HL-60 (cell line): Measurements from ENCODE around the gene PTPN9.
"Not testable (repeated sequence)": the region's sequence is repeated elsewhere in the genome, so short reads cannot be mapped to it uniquely, and the experiment has no call there.

Source experiments
- DNase-seq, 2 experiments: peaks; one replicate each; pipeline ENCODE4 v3.0.0-alpha.2; 2010 to 2020; ENCODE audit warnings: low read depth in 1 of 2, low spot score in 1 of 2
- H3K27ac ChIP-seq: fragments of 250-450 bp; sonication (Bioruptor Pico); replicated peaks from 2 replicates; pipeline ENCODE4 v1.5.1; 2020; ENCODE audit warnings: mild to moderate bottlenecking, moderate library complexity
- H3K27me3 ChIP-seq: fragments of 250-450 bp; sonication (Bioruptor Pico); 2 replicates; pipeline ENCODE4 v1.5.1; 2021; ENCODE audit warnings: mild to moderate bottlenecking, moderate library complexity; ENCODE audit not compliant: insufficient read depth, poor library complexity, severe bottlenecking
- H3K4me3 ChIP-seq: replicated peaks from 2 replicates; pipeline ENCODE4 v1.5.1; 2011; ENCODE audit warnings: mild to moderate bottlenecking, control low read depth, low read length; ENCODE audit not compliant: insufficient read depth
- GABPA ChIP-seq: IDR thresholded peaks from 2 replicates; pipeline ENCODE4 v1.6.1; 2012; ENCODE audit warnings: low read depth
- POLR2AphosphoS5 ChIP-seq: IDR thresholded peaks from 2 replicates; pipeline ENCODE4 v1.6.1; 2012; ENCODE audit warnings: low read depth
- SPI1 ChIP-seq: IDR thresholded peaks from 2 replicates; pipeline ENCODE4 v1.6.1; 2012; ENCODE audit warnings: low read depth, mild to moderate bottlenecking, borderline replicate concordance
- TF ChIP-seq, protein P1 (sequence below): IDR thresholded peaks from one replicate; pipeline ENCODE4 v1.5.1; 2011; ENCODE audit warnings: low read length, control low read depth, inconsistent platforms; ENCODE audit not compliant: insufficient read depth
- TF ChIP-seq, protein P2 (sequence below): IDR thresholded peaks from 2 replicates; pipeline ENCODE4 v1.6.1; 2012; ENCODE audit warnings: low read depth; ENCODE audit not compliant: insufficient replicate concordance

The PTPN9 gene

DNA sequence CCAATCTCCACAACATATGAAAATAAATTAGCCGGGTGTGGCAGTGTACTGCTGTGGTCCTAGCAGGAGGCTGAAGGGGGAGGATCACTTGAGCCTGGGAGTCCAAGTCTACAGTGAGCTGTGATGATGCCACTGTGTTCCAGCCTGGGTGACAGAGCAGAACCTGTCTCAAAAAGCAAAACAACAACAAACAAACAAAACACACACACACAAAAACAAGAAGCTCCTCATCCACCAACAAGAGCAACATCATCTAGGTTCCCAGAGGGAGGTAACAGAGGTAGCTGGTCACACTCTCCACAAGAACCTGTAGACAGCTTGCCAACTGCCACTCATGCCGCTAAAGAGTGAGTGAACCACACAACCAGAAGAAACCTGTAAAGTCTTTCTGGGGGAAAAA lies 34.8 kb downstream of the PTPN9 start:
- H3K27me3 ChIP-seq, result no peaks in the 10 kb centered on the region
- DNase-seq, result no peak
- no peak for TF ChIP-seq GABPA
- TF ChIP-seq, protein P1, sequence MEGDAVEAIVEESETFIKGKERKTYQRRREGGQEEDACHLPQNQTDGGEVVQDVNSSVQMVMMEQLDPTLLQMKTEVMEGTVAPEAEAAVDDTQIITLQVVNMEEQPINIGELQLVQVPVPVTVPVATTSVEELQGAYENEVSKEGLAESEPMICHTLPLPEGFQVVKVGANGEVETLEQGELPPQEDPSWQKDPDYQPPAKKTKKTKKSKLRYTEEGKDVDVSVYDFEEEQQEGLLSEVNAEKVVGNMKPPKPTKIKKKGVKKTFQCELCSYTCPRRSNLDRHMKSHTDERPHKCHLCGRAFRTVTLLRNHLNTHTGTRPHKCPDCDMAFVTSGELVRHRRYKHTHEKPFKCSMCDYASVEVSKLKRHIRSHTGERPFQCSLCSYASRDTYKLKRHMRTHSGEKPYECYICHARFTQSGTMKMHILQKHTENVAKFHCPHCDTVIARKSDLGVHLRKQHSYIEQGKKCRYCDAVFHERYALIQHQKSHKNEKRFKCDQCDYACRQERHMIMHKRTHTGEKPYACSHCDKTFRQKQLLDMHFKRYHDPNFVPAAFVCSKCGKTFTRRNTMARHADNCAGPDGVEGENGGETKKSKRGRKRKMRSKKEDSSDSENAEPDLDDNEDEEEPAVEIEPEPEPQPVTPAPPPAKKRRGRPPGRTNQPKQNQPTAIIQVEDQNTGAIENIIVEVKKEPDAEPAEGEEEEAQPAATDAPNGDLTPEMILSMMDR, result no peak
- TF ChIP-seq SPI1, result no peak
- TF ChIP-seq, protein P2, sequence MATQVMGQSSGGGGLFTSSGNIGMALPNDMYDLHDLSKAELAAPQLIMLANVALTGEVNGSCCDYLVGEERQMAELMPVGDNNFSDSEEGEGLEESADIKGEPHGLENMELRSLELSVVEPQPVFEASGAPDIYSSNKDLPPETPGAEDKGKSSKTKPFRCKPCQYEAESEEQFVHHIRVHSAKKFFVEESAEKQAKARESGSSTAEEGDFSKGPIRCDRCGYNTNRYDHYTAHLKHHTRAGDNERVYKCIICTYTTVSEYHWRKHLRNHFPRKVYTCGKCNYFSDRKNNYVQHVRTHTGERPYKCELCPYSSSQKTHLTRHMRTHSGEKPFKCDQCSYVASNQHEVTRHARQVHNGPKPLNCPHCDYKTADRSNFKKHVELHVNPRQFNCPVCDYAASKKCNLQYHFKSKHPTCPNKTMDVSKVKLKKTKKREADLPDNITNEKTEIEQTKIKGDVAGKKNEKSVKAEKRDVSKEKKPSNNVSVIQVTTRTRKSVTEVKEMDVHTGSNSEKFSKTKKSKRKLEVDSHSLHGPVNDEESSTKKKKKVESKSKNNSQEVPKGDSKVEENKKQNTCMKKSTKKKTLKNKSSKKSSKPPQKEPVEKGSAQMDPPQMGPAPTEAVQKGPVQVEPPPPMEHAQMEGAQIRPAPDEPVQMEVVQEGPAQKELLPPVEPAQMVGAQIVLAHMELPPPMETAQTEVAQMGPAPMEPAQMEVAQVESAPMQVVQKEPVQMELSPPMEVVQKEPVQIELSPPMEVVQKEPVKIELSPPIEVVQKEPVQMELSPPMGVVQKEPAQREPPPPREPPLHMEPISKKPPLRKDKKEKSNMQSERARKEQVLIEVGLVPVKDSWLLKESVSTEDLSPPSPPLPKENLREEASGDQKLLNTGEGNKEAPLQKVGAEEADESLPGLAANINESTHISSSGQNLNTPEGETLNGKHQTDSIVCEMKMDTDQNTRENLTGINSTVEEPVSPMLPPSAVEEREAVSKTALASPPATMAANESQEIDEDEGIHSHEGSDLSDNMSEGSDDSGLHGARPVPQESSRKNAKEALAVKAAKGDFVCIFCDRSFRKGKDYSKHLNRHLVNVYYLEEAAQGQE, result no peak
- TF ChIP-seq POLR2AphosphoS5, result no peak
- no peak overlapping the region for H3K27ac ChIP-seq
- H3K4me3 ChIP-seq, result no peak overlapping the region

DNA sequence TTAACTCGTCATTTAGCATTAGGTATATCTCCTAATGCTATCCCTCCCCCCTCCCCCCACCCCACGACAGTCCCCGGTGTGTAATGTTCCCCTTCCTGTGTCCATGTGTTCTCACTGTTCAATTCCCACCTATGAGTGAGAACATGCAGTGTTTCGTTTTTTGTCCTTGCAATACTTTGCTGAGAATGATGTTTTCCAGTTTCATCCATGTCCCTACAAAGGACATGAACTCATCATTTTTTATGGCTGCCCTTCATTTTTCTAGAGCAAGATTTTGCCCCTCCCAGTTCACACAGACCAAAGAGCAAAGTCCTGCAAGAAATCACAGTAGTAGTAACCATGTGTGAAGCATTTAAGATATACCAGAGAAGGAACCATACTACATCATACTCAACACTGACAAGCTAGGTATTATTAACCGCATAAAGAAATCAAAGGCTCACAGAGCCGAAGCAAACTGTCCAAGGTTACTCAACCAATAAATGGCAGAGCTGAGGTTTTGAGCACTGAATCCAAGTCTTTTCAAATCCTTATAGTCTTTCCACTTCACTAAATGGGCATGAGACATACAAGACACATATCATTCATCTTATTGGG lies 36.1 kb downstream of the PTPN9 start:
- DNase-seq, result not testable (repeated sequence)

DNA sequence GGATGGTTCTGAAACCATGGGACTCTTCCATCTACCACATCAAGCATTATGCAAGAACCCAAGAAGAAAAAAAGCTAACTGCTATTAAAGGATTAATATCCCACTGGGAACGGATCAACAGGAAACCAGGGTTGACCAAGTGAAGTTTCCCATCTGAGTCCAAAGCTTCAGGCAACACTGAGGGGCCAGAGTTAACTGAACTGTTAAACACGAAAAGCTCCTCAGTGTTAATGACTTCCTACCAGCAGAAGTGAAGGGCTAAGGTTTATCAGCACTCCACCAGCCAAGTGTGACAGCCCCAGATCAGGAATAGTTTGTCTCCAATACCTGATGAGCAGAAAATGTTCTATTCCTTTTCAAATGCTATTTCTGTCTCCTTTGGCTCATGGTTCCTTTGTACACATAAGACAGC lies 36.7 kb downstream of the PTPN9 start:
- Histone ChIP-seq H3K27me3 (no peaks in the 10 kb centered on the region), H3K27ac (no peak overlapping the region), H3K4me3 (no peak overlapping the region)
- no peak for TF ChIP-seq GABPA
- TF ChIP-seq, protein P2, result no peak
- TF ChIP-seq SPI1, result no peak
- DNase-seq, result no peak

More for the DNA sequence above, 36.1 kb downstream of the PTPN9 start:
- H3K27me3 ChIP-seq, H3K4me3 ChIP-seq, H3K27ac ChIP-seq: not testable (repeated sequence)

DNA sequence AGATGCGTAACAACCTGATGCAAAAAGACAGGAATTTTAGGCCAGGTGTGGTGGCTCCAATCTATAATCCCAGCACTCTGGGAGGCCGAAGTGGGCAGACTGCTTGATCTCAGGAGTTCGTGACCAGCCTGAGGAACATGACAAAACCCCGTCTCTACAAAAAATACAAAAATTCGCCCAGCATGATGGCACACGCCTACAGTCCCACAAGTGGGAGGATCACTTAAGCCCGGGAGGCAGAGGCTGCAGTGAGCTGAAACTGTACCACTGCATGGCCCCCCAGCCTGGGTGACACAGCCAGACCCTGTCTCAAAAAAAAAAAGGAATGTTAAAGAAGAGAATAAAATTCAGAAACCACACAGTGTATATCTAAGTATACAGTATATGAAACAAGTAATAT lies 40.7 kb downstream of the PTPN9 start:
- Histone ChIP-seq H3K27ac (no peak overlapping the region), H3K27me3 (no peaks in the 10 kb centered on the region), H3K4me3 (no peak overlapping the region)
- TF ChIP-seq GABPA (no peak), SPI1 (no peak), POLR2AphosphoS5 (no peak)
- TF ChIP-seq, protein P2, result no peak
- TF ChIP-seq, protein P1, result no peak
- no peak for DNase-seq
